Esophagus muscularis mucosa (tissue), 3 donors: ENCODE results near the gene ATP11C.

ENCODE experiments used
- CTCF ChIP-seq, 3 experiments: fragments of 200-600 bp in 2 of 3; fragments of 450-650 bp in 1 of 3; sonication (generic) in 2 of 3; IDR thresholded peaks; one replicate each; pipeline ENCODE4 v1.5.1; 2017 to 2019; ENCODE audit warnings: antibody characterized with exemption in 3 of 3, mild to moderate bottlenecking in 2 of 3, moderate library complexity in 1 of 3
- POLR2A ChIP-seq: fragments of 450-650 bp; IDR thresholded peaks from one replicate; pipeline ENCODE4 v1.6.1; 2017; ENCODE audit warnings: antibody characterized with exemption, moderate library complexity, mild to moderate bottlenecking, low read depth
- POLR2AphosphoS5 ChIP-seq, 2 donors: sonication (generic); formaldehyde crosslinking; IDR thresholded peaks; one replicate each; pipeline ENCODE4 v1.6.1; 2017; ENCODE audit warnings: antibody characterized with exemption in 2 of 2

DNA sequence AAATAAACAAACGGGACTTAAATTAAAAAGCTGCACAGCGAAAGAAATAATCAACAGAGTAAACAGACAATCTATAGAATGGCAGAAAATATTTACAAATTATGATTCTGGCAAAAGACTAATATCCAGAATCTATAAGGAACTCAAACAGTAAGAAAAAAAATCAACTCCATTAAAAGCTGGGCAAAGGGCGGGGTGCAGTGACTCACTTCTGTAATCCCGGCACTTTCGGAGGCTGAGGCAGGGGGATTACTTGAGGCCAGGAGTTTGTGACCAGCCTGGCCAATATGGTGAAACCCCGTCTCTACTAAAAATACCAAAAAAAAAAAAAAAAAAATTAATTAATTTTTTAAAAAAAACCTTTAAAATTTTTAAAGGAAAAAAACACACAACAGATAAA lies 109.0 kb downstream of the ATP11C start:
- no peak for TF ChIP-seq CTCF (IDR thresholded peaks at IDR 0.05)
- no peak for TF ChIP-seq POLR2A
- no peak for TF ChIP-seq POLR2AphosphoS5 (IDR thresholded peaks at IDR 0.05)
